Heart right ventricle (tissue), 16 donors: ENCODE results near the gene JAM3. TPM values are rescaled to one million over a fixed set of nuclear protein-coding genes. Genes with fewer than 3 reads are reported as not detected.

Source experiments
- ATAC-seq, 8 donors: fragments of 200-7000 bp; cut with Tn5 transposase; one replicate each; pipeline ENCODE4 v1.9.1; 2020; ENCODE audit warnings: mild to moderate bottlenecking in 8 of 8, moderate library complexity in 8 of 8, moderate number of reproducible peaks in 1 of 8
- DNase-seq, 2 donors: peaks; one replicate each; pipeline ENCODE4 v3.0.0-alpha.2; 2020
- H3K27ac ChIP-seq, 10 donors: fragments of 200-600 bp; sonication (generic) in 2 of 10; one replicate each; pipeline versions ENCODE4 v1.5.0 to v1.8.0; 2020 to 2022; ENCODE audit warnings: mild to moderate bottlenecking in 3 of 10
- H3K27me3 ChIP-seq, 7 donors: fragments of 200-600 bp; one replicate each; pipeline ENCODE4 v1.8.0; 2021 to 2022; ENCODE audit warnings: mild to moderate bottlenecking in 2 of 7
- H3K36me3 ChIP-seq, 9 donors: fragments of 200-600 bp; sonication (generic) in 1 of 9; one replicate each; pipeline versions ENCODE4 v1.5.0 to v1.8.0; 2020 to 2022; ENCODE audit warnings: mild to moderate bottlenecking in 2 of 9
- H3K4me1 ChIP-seq, 9 donors: fragments of 200-600 bp; sonication (generic) in 1 of 9; one replicate each; pipeline versions ENCODE4 v1.5.0 to v1.8.0; 2020 to 2022; ENCODE audit warnings: mild to moderate bottlenecking in 4 of 9
- H3K4me3 ChIP-seq, 10 donors: fragments of 200-600 bp; sonication (generic) in 2 of 10; one replicate each; pipeline versions ENCODE4 v1.5.0 to v1.8.0; 2020 to 2022; ENCODE audit warnings: mild to moderate bottlenecking in 7 of 10, moderate library complexity in 2 of 10
- H3K9me3 ChIP-seq, 11 donors: fragments of 200-600 bp in 10 of 11; sonication (generic) in 2 of 11; one replicate each; pipeline versions ENCODE4 v1.5.0 to v1.8.0; 2013 to 2022; ENCODE audit warnings: mild to moderate bottlenecking in 2 of 11, control low read depth in 1 of 11, moderate library complexity in 1 of 11
- CTCF ChIP-seq, 9 donors: fragments of 200-600 bp; sonication (generic) in 2 of 9; IDR thresholded peaks; one replicate each; pipeline versions ENCODE4 v1.5.0 to v1.8.0; 2021 to 2022; ENCODE audit warnings: antibody characterized with exemption in 9 of 9, mild to moderate bottlenecking in 5 of 9, moderate library complexity in 1 of 9
- WGBS, 2 donors: extraction: QIAGEN DNeasy Blood & Tissue Kit; methylation state at CpG; one replicate each; pipeline ENCODE4 v1.1.7; 2013; ENCODE audit warnings: inconsistent platforms in 1 of 2; 5-methylcytosine and 5-hydroxymethylcytosine counted together
- intact Hi-C, 10 donors: fragments of 100-400 bp; cut with DNase I; formaldehyde crosslinking; loops; one replicate each; pipeline versions ENCODE4 v1.11.1 to v1.14.2; 2022
- polyA plus RNA-seq, 2 donors: library from polyadenylated mRNA; stranded (reverse); fragments of 200-250 nt; gene quantifications; one replicate each; pipeline ENCODE4 v1.2.3, GENCODE V29; 2013
- total RNA-seq, 10 donors: library from RNA; stranded (reverse); fragmentation: NEBNext Ultra II Directional in 3 of 10; extraction: Animal tissue kit (Norgen Biotek cat#: 25700) in 3 of 10; gene quantifications; one replicate each; pipeline versions ENCODE4 v1.2.1 to v1.2.4, GENCODE V29; 2021 to 2023
- donor health status: Arrhythmogenic right ventricular cardiomyopathy.
- donor health status: ischemic (EF 13 %, LVEDD 7.1; RV severe dilation, severe dysfunction).
- donor health status: healthy with polysubstance abuse.
- donor health status: DM: no; HTN: yes; CAD: no.
- donor health status: DM: no; HTN: no; CAD: no.
- donor health status: ischemic (EF 25% LVEDD 6.9; RV normal size, moderate dysfunction).
- donor health status: ischemic (EF 25% LVEDD 5.7; RV mildly dilated, moderate dysfunction).
- donor health status: healthy.
- donor health status: DM: yes; HTN: yes; CAD: no.
- donor health status: Ischemic cardiomyopathy.
- donor health status: ischemic (EF 35%, LVEDD 5.7; RV mildly dilated, moderate dysfunction).
- donor health status: nonischemic (EF 11% LVEDD 7.7; RV severe dilation, severe dysfunction).
- donor health status: DM: yes; HTN: yes; CAD: no.
- donor health status: PGD.
- donor health status: ischemic (EF 29% LVEDD 5.4; RV normal size, mild dysfunction).
- donor health status: nonischemic (EF 23%, LVEDD 6.1; RV moderate dilation, normal function).

JAM3 gene
- total and polyA plus RNA-seq, 12 donors: 12.7 to 55.4 (median 29.0) TPM

GRCh38 chr11:134200688-134201087 lies 131.8 kb downstream of the JAM3 start:
- H3K9me3 ChIP-seq: no peaks in the 10 kb centered on the region
- no peak overlapping the region for H3K27ac ChIP-seq
- DNase-seq: no peak
- H3K27me3 ChIP-seq: no peaks in the 10 kb centered on the region
- intact Hi-C loops: no loop called here
- no peak for ATAC-seq
- H3K4me1 ChIP-seq: no peaks in the 10 kb centered on the region
- peaks cover 0 to 100% (median 23%) of the 10 kb centered on the region in 9 donors for H3K36me3 ChIP-seq
- no peak overlapping the region for H3K4me3 ChIP-seq
- WGBS, 2 donors: 96 to 97% methylated on average over 6 of the region's 6 CpGs
- TF ChIP-seq CTCF (IDR thresholded peaks at IDR 0.05): no peak

Other genes with a start within 250 kb of the JAM3 start
- under 1 TPM in 2 of 10 donors, not detected in 8; 0.30 to 0.31 TPM for gene SPATA19, start 223.6 kb upstream of the JAM3 start, total RNA-seq
- gene SPATA19, start 223.6 kb upstream of the JAM3 start, polyA plus RNA-seq: under 1 TPM in 1 of 2 donors, not detected in 1; 0.06 TPM
- 10 to 100 TPM; 31.0 to 72.3 (median 50.1) TPM for gene IGSF9B, start 112.1 kb upstream of the JAM3 start, total RNA-seq
- gene IGSF9B, start 112.1 kb upstream of the JAM3 start, polyA plus RNA-seq: 10 to 100 TPM in 1 of 2 donors, 1 to 10 TPM in 1; 6.7 to 37.2 TPM
- 10 to 100 TPM in 8 of 10 donors, 1 to 10 TPM in 2; 7.2 to 16.7 (median 11.4) TPM for gene NCAPD3, start 154.9 kb downstream of the JAM3 start, total RNA-seq
- gene NCAPD3, start 154.9 kb downstream of the JAM3 start, polyA plus RNA-seq: 1 to 10 TPM; 4.2 to 4.6 TPM
- gene VPS26B, start 155.6 kb downstream of the JAM3 start, total RNA-seq: 10 to 100 TPM; 30.7 to 49.6 (median 35.3) TPM
- gene VPS26B, start 155.6 kb downstream of the JAM3 start, polyA plus RNA-seq: 10 to 100 TPM; 19.9 to 24.6 TPM
- gene THYN1, start 184.3 kb downstream of the JAM3 start, total RNA-seq: 10 to 100 TPM; 32.2 to 47.5 (median 41.5) TPM
- 10 to 100 TPM; 48.8 to 49.5 TPM for gene THYN1, start 184.3 kb downstream of the JAM3 start, polyA plus RNA-seq
- 10 to 100 TPM; 26.6 to 52.2 (median 42.5) TPM for gene ACAD8, start 184.5 kb downstream of the JAM3 start, total RNA-seq
- 10 to 100 TPM; 21.6 to 29.4 TPM for gene ACAD8, start 184.5 kb downstream of the JAM3 start, polyA plus RNA-seq
- gene GLB1L3, start 207.3 kb downstream of the JAM3 start, total RNA-seq: not detected
- not detected for gene GLB1L3, start 207.3 kb downstream of the JAM3 start, polyA plus RNA-seq